ENCODE data around the gene PPP2R5A.

DNA sequence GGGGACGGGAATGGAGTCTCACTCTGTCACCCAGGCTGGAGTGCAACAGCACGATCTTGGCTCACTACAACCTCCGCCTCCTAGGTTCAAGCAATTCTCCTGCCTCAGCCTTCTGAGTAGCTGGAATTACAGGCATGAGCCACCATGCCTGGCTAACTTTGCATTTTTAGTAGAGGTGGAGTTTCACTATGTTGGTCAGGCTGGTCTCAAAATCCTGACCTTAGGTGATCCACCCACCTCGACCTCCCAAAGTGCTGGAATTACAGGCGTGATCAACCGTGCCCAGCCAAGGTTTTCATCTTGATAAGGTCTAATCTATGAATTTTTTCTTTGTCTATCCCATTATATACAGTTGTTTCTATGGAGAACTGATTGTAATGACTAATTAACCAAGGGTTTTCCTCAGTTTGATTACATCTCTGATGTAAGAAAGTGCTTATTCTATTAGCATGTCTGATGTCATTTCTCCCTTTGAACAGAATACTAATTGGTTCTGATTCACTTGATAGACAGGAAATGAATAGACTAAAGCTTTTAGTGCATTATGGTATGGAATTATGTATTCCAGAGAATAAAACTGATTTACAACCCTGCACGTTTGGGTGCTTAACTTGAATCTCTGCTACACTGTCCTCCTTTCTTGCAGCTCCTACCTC, 117.6 kb downstream of the PPP2R5A start:
- TF ChIP-seq, protein P1, sequence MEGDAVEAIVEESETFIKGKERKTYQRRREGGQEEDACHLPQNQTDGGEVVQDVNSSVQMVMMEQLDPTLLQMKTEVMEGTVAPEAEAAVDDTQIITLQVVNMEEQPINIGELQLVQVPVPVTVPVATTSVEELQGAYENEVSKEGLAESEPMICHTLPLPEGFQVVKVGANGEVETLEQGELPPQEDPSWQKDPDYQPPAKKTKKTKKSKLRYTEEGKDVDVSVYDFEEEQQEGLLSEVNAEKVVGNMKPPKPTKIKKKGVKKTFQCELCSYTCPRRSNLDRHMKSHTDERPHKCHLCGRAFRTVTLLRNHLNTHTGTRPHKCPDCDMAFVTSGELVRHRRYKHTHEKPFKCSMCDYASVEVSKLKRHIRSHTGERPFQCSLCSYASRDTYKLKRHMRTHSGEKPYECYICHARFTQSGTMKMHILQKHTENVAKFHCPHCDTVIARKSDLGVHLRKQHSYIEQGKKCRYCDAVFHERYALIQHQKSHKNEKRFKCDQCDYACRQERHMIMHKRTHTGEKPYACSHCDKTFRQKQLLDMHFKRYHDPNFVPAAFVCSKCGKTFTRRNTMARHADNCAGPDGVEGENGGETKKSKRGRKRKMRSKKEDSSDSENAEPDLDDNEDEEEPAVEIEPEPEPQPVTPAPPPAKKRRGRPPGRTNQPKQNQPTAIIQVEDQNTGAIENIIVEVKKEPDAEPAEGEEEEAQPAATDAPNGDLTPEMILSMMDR (IDR thresholded peaks at IDR 0.05): no peak
- no peak for TF ChIP-seq POLR2A (IDR thresholded peaks at IDR 0.05)

Measured in heart left ventricle (tissue), 13 donors.